HG02973 (cell line): ENCODE data around the gene CD2AP.

Experiments
- ATAC-seq: cut with Tn5 transposase; IDR thresholded peaks from one replicate; pipeline ENCODE4 v1.9.1; 2021; ENCODE audit warnings: moderate library complexity; ENCODE audit not compliant: unreplicated experiment

CD2AP gene

DNA sequence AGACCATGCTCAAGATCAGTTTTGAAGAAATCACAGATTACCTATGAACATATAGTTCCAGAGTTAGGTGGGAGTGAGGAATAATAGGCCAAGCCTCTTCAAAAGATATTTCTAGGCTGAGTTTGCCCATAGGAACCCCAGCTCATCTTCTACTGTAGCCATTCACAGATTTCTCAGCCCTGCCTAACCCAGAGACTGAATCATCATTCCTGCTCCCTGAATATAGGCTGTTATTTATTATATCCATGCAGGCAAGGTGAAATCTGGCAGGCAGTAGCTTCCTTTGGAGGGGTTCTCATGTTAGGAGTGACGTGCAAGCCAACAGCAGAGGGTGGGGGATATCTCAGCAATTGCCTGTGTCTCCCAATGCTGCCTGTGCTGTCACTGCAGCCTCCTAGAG is 195.2 kb downstream of the CD2AP start:
- ATAC-seq, result no peak

DNA sequence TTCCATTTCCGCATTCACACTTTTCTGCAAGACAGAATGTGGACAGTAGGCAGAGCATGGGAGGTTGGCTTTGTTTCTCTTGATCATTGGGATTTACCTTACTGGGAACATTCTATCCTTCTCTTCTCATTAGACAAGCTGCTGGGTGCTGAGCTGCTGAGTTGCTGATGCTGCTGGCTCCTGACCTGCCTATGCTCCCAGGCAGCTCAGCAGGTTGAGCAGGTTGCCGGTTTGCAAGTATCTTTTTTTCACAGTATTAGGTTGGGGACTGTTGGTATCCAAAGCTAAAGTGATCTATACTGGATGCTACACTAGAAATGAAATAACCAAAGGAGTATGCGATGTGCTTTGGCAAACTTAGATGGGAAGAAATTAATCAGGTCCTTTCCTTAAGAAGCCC is 197.1 kb downstream of the CD2AP start:
- ATAC-seq, result no peak
